ENCODE data around the gene SSTR4.

Gene SSTR4

GRCh38 chr20:23072892-23073586 is 37.9 kb downstream of the SSTR4 start:
- no peaks in the 10 kb centered on the region for H3K9me3 Mint-ChIP-seq
- H3K36me3 Mint-ChIP-seq (ENCODE audit: low read depth), result no peaks in the 10 kb centered on the region
- no peak overlapping the region for H3K4me3 Mint-ChIP-seq
- H3K27ac Mint-ChIP-seq, result peak overlapping the region in 1 of 3 experiments; percentile 51
- TF ChIP-seq CTCF (IDR thresholded peaks at IDR 0.05; ENCODE audit: unreplicated experiment in 3 of 3), result no peak
- peaks cover 7% of the 10 kb centered on the region for H3K27me3 Mint-ChIP-seq (ENCODE audit: low read depth)
- H3K4me1 Mint-ChIP-seq, result peaks cover 23% of the 10 kb centered on the region

GRCh38 chr20:23074052-23074451 is 38.9 kb downstream of the SSTR4 start:
- H3K36me3 Mint-ChIP-seq (ENCODE audit: low read depth), result no peaks in the 10 kb centered on the region
- no peak overlapping the region for H3K27ac Mint-ChIP-seq
- peaks cover 17% of the 10 kb centered on the region for H3K27me3 Mint-ChIP-seq (ENCODE audit: low read depth)
- TF ChIP-seq CTCF (IDR thresholded peaks at IDR 0.05; ENCODE audit: unreplicated experiment in 3 of 3), result no peak
- no peaks in the 10 kb centered on the region for H3K9me3 Mint-ChIP-seq
- H3K4me3 Mint-ChIP-seq, result no peak overlapping the region
- peaks cover 32% of the 10 kb centered on the region for H3K4me1 Mint-ChIP-seq

GRCh38 chr20:23077277-23077676 is 42.2 kb downstream of the SSTR4 start:
- no peak overlapping the region for H3K4me3 Mint-ChIP-seq
- TF ChIP-seq CTCF (IDR thresholded peaks at IDR 0.05; ENCODE audit: unreplicated experiment in 3 of 3), result no peak
- H3K36me3 Mint-ChIP-seq (ENCODE audit: low read depth), result no peaks in the 10 kb centered on the region
- H3K27me3 Mint-ChIP-seq (ENCODE audit: low read depth), result peaks cover 23% of the 10 kb centered on the region
- H3K27ac Mint-ChIP-seq, result no peak overlapping the region
- peaks cover 30% of the 10 kb centered on the region for H3K4me1 Mint-ChIP-seq
- no peaks in the 10 kb centered on the region for H3K9me3 Mint-ChIP-seq

GRCh38 chr20:23078351-23079015 is 43.4 kb downstream of the SSTR4 start:
- no peaks in the 10 kb centered on the region for H3K36me3 Mint-ChIP-seq (ENCODE audit: low read depth)
- H3K4me3 Mint-ChIP-seq, result no peak overlapping the region
- peaks cover 30% of the 10 kb centered on the region for H3K27me3 Mint-ChIP-seq (ENCODE audit: low read depth)
- peak overlapping the region in 1 of 3 experiments; percentile 26 for H3K27ac Mint-ChIP-seq
- TF ChIP-seq CTCF (IDR thresholded peaks at IDR 0.05; ENCODE audit: unreplicated experiment in 3 of 3), result no peak
- H3K9me3 Mint-ChIP-seq, result no peaks in the 10 kb centered on the region
- H3K4me1 Mint-ChIP-seq, result peaks cover 20% of the 10 kb centered on the region

- Mint-ChIP-seq H3K4me3 (no peak overlapping the region), H3K27me3 (ENCODE audit: low read depth) (peaks cover 32% of the 10 kb centered on the region), H3K4me1 (peaks cover 20% of the 10 kb centered on the region), H3K36me3 (ENCODE audit: low read depth) (no peaks in the 10 kb centered on the region), H3K27ac (peak overlapping the region in 1 of 3 experiments; percentile 26), H3K9me3 (no peaks in the 10 kb centered on the region)
- TF ChIP-seq CTCF (IDR thresholded peaks at IDR 0.05; ENCODE audit: unreplicated experiment in 3 of 3), result peak in 1 of 3 experiments; percentile 24
These were observed 43.9 kb downstream of the SSTR4 start for GRCh38 chr20:23079016-23079351.

- H3K27ac Mint-ChIP-seq, result no peak overlapping the region
- TF ChIP-seq CTCF (IDR thresholded peaks at IDR 0.05; ENCODE audit: unreplicated experiment in 3 of 3), result no peak
- peaks cover 32% of the 10 kb centered on the region for H3K27me3 Mint-ChIP-seq (ENCODE audit: low read depth)
- H3K9me3 Mint-ChIP-seq, result no peaks in the 10 kb centered on the region
- no peak overlapping the region for H3K4me3 Mint-ChIP-seq
- no peaks in the 10 kb centered on the region for H3K36me3 Mint-ChIP-seq (ENCODE audit: low read depth)
- peaks cover 20% of the 10 kb centered on the region for H3K4me1 Mint-ChIP-seq
These were observed 44.8 kb downstream of the SSTR4 start for GRCh38 chr20:23079926-23080325.

All from nephron (organoid).